HG03103 (cell line): ENCODE data around the gene CDK2AP2.
"Not testable (repeated sequence)": the region's sequence is repeated elsewhere in the genome, so short reads cannot be mapped to it uniquely, and the experiment has no call there.

Source experiments
- ATAC-seq: cut with Tn5 transposase; IDR thresholded peaks from one replicate; pipeline ENCODE4 v1.9.1; 2021; ENCODE audit warnings: low read depth; ENCODE audit not compliant: unreplicated experiment

CDK2AP2 gene

GRCh38 chr11:67491276-67492068 lies 16.5 kb downstream of the CDK2AP2 start:
- ATAC-seq = no peak

GRCh38 chr11:67490727-67491065 lies 17.3 kb downstream of the CDK2AP2 start:
- ATAC-seq = no peak

GRCh38 chr11:67489885-67490726 lies 17.9 kb downstream of the CDK2AP2 start:
- no peak for ATAC-seq

- ATAC-seq = no peak
These were observed 18.6 kb downstream of the CDK2AP2 start for GRCh38 chr11:67489203-67489884.

- no peak for ATAC-seq
These were observed 21.3 kb downstream of the CDK2AP2 start for GRCh38 chr11:67486481-67487195.

- not testable (repeated sequence) for ATAC-seq
These were observed 22.0 kb downstream of the CDK2AP2 start for GRCh38 chr11:67485873-67486361.

GRCh38 chr11:67484847-67485311 lies 23.1 kb downstream of the CDK2AP2 start:
- no peak for ATAC-seq

- no peak for ATAC-seq
These were observed 23.9 kb downstream of the CDK2AP2 start for GRCh38 chr11:67483831-67484665.

- ATAC-seq = peak; percentile 48
These were observed 24.8 kb downstream of the CDK2AP2 start, which contains the start of gene AIP for GRCh38 chr11:67482827-67483798. Gene AIP, plus strand, starts transcription at chr11:67483026. Its CDS starts 133 bp downstream, at chr11:67483159.

GRCh38 chr11:67482275-67482826 lies 25.6 kb downstream of the CDK2AP2 start:
- ATAC-seq = no peak

GRCh38 chr11:67477344-67478050 lies 30.5 kb downstream of the CDK2AP2 start:
- not testable (repeated sequence) for ATAC-seq

- not testable (repeated sequence) for ATAC-seq
These were observed 31.3 kb downstream of the CDK2AP2 start for GRCh38 chr11:67476692-67477091.

GRCh38 chr11:67472882-67473281 lies 35.1 kb downstream of the CDK2AP2 start:
- no peak for ATAC-seq

- no peak for ATAC-seq
These were observed 37.5 kb downstream of the CDK2AP2 start for GRCh38 chr11:67470337-67471002.

- ATAC-seq = no peak
These were observed 38.5 kb downstream of the CDK2AP2 start for GRCh38 chr11:67469508-67469811.

- ATAC-seq = peak; percentile 45
These were observed 39.0 kb downstream of the CDK2AP2 start, which contains the start of gene TMEM134 for GRCh38 chr11:67468759-67469507. Gene TMEM134, minus strand, starts transcription at chr11:67469251. Its CDS starts 59 bp downstream, at chr11:67469192.
